Stimulated activated CD4-positive, alpha-beta T cell treated with anti-CD3 and anti-CD28 coated beads, Interleukin-1b, Interleukin-23, amount 100 ng/mL, for 1 hour (primary cell): ENCODE measurements around the gene CD99.
"Not testable (repeated sequence)": the region's sequence is repeated elsewhere in the genome, so short reads cannot be mapped to it uniquely, and the experiment has no call there.

Experiments
- DNase-seq, 2 donors: peaks; one replicate each; pipeline ENCODE4 v3.0.0-alpha.2; 2020; ENCODE audit warnings: low read depth in 2 of 2

Gene CD99

DNA sequence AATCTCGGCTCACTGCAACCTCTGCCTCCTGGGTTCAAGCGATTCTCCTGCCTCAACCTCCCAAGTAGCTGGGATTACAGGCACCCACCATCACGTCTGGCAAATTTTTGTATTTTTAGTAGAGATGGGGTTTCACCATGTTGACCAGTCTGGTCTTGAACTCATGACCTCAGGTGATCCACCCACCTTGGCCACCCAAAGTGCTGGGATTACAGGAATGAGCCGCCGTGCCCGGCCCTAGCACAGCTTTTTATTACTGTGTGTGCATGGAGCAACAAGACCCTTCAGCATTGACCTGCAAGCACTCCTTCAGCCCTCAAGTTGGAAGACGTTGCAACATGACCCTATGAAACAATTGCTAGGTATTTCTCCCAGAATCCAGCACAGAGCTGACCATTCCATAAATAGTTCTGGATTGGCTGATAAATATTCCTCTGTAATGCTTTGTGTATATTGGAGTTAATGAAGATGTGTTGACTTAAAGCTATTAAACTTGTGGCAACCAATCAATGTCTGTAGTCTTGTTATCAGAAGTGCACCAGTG, 15.4 kb upstream of the CD99 start:
- not testable (repeated sequence) for DNase-seq

DNA sequence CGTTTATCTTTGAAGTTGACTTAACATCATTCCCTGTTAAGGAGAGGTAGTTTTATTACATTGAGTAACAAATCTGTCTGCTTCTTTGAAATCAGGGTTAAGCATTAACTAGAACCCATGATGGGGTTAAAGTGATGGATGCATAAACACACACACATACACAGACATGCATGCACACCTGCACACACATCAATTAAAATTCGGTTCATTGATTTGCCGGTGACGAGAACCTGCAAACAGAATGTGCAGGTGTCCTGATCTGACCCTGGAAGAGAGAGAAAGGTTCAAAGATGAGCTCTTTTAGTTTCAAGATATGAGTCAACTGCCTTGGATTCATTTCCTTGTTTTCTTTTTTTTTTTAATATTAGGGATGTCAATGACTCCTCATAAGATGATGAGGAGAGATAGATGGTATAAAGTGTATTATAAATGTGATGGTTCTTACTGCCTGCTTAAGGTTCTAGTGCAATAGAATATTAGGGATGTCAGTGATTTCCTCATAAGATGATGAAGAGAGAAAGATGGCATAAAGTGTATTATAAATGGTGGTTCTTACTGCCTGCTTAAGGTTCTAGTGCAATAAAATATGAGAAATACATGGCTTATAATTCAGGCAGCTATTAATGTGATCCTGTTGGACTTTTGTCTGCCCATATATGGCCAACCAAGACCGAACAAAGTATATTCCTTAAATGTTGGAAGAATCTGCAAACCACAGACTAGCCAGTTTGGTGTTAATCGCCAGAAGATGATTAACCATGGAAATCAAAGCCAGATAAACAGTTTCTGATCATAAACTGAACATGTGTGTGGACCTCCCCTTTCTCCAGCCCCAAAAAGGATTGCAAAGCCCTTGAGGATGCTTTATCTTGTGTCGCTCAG, 14.1 kb upstream of the CD99 start:
- DNase-seq, result no peak

DNA sequence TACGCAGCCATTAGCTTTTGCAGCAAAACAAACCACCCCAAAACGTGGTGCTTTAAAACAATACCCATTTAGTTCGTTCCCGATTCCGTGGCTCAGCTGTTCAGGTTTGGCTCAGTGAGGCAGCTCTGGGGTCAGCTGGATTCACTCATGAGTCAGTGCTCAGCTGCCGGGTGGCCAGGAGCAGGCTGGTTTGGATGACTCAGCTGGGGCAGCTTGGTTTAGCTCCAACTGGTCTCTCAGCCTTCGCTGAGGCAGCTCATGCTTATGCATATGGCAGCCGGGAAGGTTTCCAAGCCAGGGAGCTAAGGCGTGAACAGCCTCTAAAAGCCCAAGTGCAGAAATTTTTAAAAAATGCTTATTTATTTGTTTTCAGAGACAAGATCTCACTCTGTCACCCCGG, 13.3 kb upstream of the CD99 start:
- DNase-seq, result no peak

DNA sequence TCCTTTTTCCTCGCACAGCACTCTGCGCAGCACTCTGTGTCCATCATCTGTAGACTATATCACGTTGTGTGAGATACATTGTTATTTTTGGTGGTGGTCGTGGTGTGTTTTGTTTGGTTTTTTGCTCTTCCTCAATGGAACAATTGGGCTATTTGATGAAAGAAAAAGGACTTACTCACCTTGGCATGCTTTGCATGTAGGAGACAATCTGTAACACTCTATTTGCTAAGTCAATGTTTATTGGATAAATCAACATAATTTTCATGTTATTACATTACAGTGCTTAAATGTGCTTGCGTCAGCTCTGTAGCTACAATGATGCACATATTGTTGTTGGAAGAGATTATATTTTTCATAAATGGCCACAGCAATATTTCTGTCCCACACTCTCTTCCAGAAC, 12.5 kb upstream of the CD99 start:
- no peak for DNase-seq

DNA sequence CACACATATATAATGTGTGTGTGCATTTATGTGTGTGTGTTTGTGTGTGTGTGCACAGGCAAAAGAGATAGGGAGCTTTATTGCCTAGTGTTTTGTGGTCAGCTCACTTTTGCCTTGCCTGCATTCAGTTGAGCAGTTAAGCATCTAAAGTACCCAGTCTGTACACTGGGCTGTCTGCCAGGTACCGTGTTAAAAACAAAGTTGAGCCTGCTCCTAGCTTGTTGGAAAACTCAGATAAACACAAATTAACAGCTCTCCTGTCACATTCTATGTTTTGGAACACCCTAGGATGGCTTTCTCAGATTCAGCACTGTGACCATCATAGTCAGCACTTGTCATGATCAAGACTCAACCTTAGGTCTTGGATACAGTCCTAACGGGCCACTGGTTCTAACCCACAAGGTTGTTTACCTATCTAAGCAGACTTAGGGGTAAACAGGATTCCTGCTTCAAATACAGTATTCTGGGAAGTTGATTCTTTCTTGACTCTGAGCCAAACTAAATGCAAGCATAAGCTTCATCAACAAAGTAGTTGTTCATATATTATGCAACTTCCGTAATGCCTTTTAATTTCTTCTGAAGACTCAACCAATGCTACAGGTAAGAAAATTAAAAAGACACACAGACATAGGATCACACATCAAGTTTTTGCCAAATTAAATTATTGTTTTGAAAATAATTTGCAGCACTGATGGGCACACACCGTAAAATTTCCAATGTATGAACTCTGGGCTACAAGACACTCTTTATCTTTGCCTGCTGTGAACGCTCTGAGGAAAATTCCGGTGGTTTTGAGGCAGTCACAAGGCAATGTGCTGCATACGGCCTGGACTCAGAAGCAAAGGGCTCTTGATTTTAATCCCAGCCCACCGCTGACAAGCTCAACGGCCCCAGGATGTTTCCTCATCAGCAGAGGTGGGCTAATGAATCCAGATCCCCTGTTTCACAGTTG, 11.3 kb upstream of the CD99 start:
- no peak for DNase-seq

DNA sequence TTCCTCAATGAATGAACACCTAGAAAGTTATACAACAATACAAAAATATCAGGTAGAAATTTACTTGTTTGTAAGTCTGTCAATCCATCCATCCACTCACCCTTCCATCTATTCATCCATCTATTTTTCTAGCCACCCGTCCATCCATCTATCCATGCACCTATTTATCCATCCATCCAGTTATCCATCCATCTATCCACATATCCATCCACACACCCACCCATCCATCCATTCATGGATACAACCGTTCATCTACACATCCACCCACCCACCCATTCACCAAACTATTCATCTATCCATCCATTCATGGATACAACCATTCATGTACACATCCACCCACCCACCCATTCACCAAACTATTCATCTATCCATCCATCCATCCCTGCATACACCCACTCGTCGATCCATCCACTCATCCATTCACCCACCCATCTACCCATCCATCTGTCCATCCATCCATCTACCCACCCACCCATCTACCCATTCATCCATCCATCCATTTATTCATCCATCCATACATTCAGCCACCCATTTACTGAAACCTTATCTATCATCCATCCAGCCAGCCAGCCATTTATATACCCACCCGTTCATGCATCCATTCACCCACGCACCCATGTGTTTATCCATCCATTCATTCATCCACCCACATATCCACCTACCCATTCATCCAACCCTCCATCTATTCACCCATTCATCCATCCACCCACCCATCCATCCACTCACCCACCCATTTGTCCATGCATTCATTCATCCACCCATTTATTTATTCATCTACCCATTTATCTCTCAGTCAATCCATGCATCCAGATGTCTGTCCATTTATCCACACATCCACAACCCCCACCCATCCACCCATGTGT, 10.4 kb upstream of the CD99 start:
- DNase-seq, result no peak

DNA sequence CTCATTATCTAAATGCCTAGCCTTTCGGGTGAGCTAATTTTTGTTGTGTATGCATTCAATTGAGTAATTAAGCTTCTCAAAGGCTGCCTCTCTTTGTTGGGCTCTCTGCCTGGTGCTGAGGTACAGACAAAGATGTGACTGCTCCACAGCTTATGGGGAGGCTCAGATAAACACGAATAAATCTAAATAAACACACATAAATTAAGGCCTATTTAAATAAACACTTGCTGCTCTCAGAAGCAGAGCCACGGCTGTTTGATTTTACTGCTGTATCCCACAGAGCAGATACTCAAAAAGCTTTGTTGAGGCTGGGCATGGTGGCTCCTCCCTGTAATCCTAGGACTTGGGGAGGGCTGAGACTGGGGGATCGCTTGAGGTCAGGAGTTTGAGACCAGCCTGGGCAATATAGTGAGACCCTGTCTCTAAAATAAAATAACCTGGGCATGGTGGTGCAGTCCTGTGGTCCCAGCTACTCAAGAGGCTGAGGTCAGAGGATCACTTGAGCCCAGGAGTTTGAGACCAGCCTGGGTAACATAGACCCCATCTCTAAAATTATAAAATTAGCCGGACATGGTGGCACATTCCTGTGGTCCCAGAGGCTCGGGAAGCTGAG, 8.4 kb upstream of the CD99 start:
- no peak for DNase-seq

DNA sequence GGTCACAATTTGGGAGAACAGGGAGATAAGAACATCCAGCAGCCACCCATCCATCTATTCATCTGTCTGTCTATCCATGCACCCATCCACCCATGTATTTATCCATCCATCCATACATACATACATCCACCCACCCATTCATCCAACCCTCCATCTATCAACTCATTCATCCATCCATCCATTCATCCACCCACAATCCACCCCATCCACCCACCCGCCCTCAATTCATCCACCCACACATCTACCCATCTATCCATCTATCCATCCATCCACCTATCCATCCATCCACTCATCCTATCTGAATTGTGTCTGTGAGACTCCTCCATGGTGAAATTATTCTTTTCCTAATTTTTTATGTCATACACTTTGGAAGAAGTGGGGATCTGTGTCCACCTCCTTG, 6.8 kb upstream of the CD99 start:
- DNase-seq, result no peak

DNA sequence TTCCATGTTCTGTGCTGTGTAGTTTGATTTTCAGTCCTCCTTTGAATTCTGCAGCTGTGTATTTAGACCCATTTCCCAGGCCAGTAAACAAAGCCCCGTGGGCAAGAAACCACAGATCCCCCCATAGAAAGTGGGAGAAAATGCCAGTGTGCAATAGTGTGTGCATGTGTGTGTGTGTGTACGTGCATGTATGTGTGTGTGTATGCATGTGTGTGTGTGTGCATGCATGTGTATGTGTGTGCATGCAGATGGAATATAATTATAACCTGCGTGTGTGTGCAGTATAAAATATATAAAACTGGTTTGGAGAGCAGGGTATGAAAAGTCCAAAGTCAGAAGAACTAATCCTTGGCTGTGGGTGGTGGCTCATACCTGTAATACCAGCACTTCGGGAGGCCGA, 5.2 kb upstream of the CD99 start:
- no peak for DNase-seq

DNA sequence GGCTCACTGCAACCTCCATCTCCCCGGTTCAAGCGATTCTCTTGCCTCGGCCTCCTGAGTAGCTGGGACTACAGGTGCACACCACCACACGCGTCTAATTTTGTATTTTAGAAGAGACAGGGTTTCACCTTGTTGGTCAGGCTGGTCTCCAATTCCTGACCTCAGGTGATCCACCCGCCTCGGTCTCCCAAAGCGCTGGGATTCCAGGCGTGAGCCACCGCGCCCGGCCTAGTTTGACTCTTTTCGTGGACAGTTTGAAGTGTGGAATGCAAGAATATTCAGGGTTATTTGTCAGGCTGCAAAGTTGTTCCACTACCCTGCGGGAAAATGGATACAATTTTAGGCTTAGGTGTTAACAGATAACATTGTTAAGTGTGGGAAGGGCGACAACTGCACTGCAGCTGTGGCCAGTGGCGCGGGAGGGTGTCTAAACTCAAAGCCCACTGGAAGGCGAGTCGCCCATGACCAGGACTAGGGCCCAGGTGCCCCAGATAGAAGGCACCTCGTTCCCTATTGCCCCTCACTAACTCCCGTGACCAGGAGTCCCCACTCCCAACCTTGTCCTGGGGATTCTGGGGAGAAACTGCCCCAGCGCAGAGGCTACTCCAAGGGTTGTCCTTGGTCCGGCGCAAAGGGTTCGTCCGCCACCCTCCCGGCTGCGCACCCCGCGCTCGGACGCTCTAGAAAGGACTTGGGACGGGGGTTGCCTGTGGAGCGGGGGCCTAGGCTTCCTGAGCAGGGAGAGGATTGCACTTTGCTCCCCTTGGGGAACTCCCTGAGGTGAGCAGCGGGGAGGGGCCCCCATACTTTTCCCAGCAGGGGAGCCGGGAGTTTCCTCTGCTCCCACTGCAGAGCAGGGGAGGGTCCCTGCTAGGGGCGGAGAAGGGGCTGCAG, 1.1 kb upstream of the CD99 start:
- DNase-seq, result no peak

DNA sequence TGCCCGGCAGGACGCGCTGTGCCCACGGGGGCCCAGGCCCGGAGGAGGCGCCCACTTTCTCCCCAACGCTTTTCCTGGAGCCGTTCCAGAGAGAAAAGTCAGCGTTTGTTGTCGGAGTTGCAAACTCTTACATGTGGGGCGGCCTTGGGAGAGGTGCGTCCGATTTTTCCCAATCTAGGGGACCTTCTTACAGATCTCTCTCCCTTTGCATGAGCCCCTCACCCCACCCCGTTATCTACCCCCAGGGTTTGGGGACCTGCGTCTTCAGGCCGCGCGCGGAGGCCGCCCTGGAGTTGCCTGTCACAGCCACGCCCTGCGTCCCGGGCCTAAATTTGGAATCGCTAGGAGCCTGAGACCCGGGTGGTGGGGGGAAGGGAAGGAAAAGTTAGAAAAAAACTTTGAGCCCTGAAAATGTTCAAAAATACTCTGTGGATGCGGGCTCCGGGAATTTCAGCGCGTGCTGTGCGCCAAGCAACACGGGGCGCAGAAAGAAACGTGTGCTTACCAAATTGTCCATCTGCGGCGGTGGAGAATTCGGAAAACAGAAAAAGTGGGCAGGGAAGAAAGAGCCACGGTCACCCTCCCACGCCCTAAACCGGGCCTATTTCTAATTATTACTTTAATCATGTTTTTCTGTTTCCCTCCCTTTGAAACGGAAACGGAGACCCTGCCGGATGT, 587 bp downstream of the CD99 start:
- DNase-seq, result no peak

DNA sequence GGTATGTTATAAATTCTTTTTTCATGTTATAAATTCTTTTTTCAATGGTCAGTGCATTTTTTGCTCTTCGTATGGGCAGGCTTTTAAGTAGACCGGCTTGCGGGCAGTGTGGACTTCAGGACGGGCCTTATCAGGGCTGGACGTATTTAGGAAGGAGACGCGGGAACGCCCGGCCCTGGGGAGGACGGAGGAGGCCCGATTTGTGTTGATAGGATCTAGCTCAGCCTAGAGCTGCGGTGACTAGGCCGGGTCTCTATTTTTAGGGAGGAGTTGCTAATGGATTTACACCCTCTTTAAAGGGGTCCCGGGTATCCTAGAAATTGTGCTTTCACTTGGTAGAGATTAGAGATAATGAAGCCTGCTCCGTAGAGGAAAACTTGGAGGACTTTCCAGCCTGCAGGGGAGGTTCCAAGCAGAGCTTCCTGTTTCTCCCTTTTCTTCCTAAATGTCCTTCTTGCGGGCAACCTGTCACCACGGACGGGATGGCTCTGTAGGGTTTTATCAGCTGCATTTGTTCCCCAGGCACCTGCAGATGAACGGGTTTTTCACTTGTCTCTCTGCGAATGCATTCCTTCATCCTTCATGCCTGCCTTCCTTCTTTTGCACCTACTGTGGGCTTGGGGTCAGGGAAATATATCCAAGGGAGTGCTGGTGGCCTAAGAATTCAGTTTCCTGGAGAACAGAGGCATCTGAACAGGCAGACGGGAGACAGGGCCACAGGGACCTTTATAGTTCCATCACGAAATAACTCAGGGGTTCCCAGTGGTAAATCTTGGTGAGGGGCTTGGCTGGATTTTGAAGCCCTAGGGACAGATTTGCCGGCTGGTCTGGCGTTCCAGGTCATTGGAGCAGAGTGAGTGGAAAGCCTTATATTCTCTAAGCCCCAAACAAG, 1.4 kb downstream of the CD99 start:
- no peak for DNase-seq

DNA sequence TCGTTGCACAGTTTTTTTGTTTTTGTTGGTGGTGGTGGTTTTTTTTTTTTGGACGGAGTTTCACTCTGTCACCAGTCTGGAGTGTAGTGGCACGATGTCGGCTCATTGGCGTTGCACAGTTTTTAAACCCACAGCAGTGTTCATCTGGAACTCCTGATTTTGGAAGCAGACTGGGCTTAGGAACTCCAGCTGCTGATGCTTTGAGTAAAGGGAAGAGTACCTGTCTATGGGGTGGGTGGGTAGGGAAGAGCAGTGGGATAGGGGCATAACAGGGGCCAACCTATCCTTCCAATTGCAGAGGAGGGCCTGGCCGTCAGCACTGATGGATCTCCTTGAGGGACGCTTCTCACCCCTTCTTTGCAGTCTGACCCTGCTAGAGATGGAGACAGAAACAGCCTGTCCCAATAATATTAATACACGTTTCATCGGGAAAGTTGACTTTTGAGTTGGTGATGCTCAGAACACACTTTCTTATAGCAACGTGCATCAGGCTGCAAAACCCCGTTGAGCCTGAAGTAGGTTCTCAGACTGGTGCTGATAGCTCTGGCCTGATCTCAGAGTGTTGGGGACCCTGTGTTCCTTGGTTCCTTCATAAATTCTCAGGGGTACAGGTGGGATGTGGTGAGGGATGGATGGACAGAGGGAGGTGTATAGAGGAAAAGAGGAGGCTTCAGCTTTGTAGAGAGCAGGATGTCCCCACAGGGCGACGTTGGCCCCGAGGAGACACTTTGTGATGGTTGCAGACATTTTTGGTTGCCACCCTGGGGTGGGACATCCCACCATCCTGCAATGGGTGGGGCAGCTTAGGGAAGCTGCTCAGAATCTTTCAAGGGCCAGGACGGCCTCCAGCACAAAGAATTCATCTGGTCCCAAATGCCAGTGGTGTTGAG, 2.3 kb downstream of the CD99 start:
- no peak for DNase-seq

DNA sequence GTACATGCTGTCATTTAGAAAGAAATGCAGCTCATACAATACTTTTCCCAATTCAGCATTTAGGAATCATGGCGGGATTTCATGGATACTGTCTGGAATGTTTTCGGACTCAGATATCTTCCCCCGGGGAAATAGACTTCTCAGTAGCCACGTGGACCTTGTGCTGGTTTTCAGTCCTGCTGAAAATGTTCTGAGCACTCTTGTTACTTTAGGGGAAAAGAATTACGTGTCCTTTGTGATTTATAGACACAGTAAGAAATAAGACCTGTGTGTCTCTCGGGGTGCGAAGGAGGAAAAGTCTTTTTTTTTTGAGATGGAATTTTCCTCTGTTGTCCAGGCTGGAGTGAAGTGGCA, 3.8 kb downstream of the CD99 start:
- DNase-seq, result no peak

DNA sequence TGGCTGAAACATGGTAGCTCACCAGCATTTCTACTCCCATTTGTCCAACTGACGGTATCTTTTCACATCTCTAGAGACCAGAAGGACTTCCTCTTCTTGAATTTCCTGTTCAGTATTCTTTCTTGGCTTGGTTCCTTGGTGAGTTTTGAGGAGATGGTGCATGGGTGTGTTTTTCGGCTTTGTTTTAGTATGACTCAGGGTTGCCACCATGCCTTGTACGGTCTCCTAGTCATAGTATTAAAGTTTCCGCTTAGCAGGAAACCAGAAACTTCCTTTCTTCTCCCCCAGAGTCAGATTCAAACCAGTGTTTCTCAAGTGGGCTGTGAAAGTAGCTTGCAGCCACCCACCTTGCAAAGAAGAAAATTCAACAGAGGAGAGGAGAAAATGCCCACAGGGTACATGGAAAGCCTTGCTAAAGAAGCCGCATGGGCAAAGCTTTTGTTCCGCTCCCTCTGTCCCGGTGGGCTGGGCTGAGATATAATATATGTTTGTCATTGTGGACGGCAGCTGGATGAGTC, 5.7 kb downstream of the CD99 start:
- peak in 1 of 2 donors; percentile 32 for DNase-seq

DNA sequence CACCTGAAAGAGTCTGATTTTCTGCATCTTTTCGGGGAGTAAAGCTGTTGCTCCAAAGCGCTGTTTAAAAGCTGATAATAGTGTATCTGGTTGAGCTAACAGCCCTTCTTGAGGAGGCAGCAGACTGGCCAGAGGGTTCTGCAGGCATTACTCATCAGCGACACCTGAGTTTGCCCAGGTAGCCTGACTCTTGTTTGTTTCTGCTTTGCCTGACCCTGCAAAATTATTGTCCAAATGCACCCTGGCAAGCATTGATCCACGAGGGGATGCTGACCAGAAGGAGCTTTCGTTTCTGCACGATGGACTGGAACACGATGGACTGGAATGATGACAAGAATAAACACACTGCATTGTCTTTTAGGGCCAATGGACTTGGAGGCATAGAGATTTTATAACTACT, 6.2 kb downstream of the CD99 start:
- no peak for DNase-seq

DNA sequence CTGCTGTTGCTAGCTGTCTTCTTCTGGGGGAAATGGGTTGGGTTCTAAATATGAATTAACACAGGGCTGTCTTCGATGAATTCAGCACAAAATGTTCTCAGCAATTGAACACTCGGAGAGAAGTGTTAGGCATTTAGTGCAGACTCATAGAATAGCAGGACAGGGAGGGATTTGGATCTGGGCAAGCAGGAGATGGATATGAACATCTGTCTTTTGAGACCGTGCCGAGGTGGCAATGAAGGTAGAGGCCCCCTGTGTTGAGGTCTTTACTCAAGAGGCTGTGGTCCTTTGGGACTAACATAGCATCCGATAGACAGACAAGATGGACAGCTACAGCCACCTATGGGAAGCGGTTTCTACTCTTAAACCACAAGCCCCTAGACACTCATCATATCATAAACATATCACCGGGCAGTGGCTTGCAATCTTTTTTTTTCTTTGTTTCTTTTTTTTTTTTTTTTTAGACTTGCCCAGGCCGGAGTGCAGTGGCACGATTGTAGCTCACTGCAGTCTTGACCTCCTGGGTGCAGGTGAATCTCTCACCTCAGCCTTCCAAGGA, 6.7 kb downstream of the CD99 start:
- no peak for DNase-seq
